NT2/D1 (cell line): Measurements from ENCODE around the gene PTPRT.

Experiments used
- DNase-seq: peaks from one replicate; pipeline ENCODE4 v3.0.0-alpha.2; 2011; ENCODE audit warnings: low read depth, low spot score
- H3K27me3 ChIP-seq: 2 replicates; pipeline ENCODE4 v1.6.0; 2011; ENCODE audit warnings: mild to moderate bottlenecking; ENCODE audit not compliant: insufficient read length, insufficient read depth
- H3K36me3 ChIP-seq: 2 replicates; pipeline ENCODE4 v1.6.1; 2011; ENCODE audit warnings: mild to moderate bottlenecking, low read length, mixed read lengths; ENCODE audit not compliant: insufficient read depth, insufficient read length
- H3K4me1 ChIP-seq: 2 replicates; pipeline ENCODE4 v1.5.1; 2011; ENCODE audit not compliant: insufficient read depth, insufficient read length
- H3K4me3 ChIP-seq: 2 replicates; pipeline ENCODE4 v1.5.1; 2011; ENCODE audit warnings: low read depth; ENCODE audit not compliant: insufficient read length
- H3K9ac ChIP-seq: 2 replicates; pipeline ENCODE4 v1.6.0; 2011; ENCODE audit warnings: low read depth; ENCODE audit not compliant: insufficient read length
- H3K9me3 ChIP-seq: 2 replicates; pipeline ENCODE4 v1.5.1; 2011; ENCODE audit warnings: mild to moderate bottlenecking, low read length; ENCODE audit not compliant: insufficient read depth
- SUZ12 ChIP-seq: IDR thresholded peaks from 2 replicates; pipeline ENCODE4 v1.6.1; 2011; ENCODE audit not compliant: insufficient read length, insufficient read depth; ENCODE audit errors: extremely low read depth
- YY1 ChIP-seq: IDR thresholded peaks from 2 replicates; pipeline ENCODE4 v1.6.1; 2011; ENCODE audit not compliant: insufficient read length, insufficient read depth
- ZNF274 ChIP-seq: IDR thresholded peaks from 2 replicates; pipeline ENCODE4 v1.6.1; 2011; ENCODE audit warnings: mild to moderate bottlenecking, low read depth, low read length

Gene PTPRT

GRCh38 chr20:42341654-42342053 is 848.1 kb downstream of the PTPRT start:
- Histone ChIP-seq H3K27me3 (no peaks in the 10 kb centered on the region), H3K9me3 (no peaks in the 10 kb centered on the region), H3K36me3 (no peaks in the 10 kb centered on the region), H3K4me3 (no peak overlapping the region), H3K4me1 (no peaks in the 10 kb centered on the region), H3K9ac (no peak overlapping the region)
- TF ChIP-seq YY1 = no peak
- no peak for TF ChIP-seq ZNF274
- TF ChIP-seq SUZ12 = no peak
- DNase-seq = no peak

- 0 out of 2 replicates have a peak, but pooled peaks cover 5% of the 10 kb centered on the region for H3K9me3 ChIP-seq
- no peaks in the 10 kb centered on the region for H3K36me3 ChIP-seq
- H3K27me3 ChIP-seq = no peaks in the 10 kb centered on the region
- H3K4me1 ChIP-seq = no peaks in the 10 kb centered on the region
- TF ChIP-seq YY1 = no peak
- TF ChIP-seq ZNF274 = no peak
- TF ChIP-seq SUZ12 = no peak
- H3K9ac ChIP-seq = no peak overlapping the region
- H3K4me3 ChIP-seq = no peak overlapping the region
- no peak for DNase-seq
Measured at GRCh38 chr20:42340368-42340767, 849.3 kb downstream of the PTPRT start.

GRCh38 chr20:42338294-42339201 is 851.2 kb downstream of the PTPRT start:
- H3K4me3 ChIP-seq = no peak overlapping the region
- H3K9ac ChIP-seq = no peak overlapping the region
- no peaks in the 10 kb centered on the region for H3K27me3 ChIP-seq
- no peak for DNase-seq
- no peaks in the 10 kb centered on the region for H3K4me1 ChIP-seq
- H3K36me3 ChIP-seq = no peaks in the 10 kb centered on the region
- 0 out of 2 replicates have a peak, but pooled peaks cover 10% of the 10 kb centered on the region for H3K9me3 ChIP-seq
- TF ChIP-seq YY1 (no peak), ZNF274 (no peak), SUZ12 (no peak)

- Histone ChIP-seq H3K4me1 (no peaks in the 10 kb centered on the region), H3K27me3 (no peaks in the 10 kb centered on the region), H3K9me3 (0 out of 2 replicates have a peak, but pooled peaks cover 10% of the 10 kb centered on the region), H3K36me3 (no peaks in the 10 kb centered on the region), H3K4me3 (no peak overlapping the region), H3K9ac (no peak overlapping the region)
- DNase-seq = no peak
- TF ChIP-seq SUZ12 (no peak), ZNF274 (no peak), YY1 (no peak)
Measured at GRCh38 chr20:42336576-42336975, 853.1 kb downstream of the PTPRT start.

GRCh38 chr20:42319252-42320013 is 870.3 kb downstream of the PTPRT start:
- H3K4me3 ChIP-seq = no peak overlapping the region
- no peak for DNase-seq
- no peaks in the 10 kb centered on the region for H3K27me3 ChIP-seq
- no peak for TF ChIP-seq YY1
- no peaks in the 10 kb centered on the region for H3K36me3 ChIP-seq
- H3K4me1 ChIP-seq = no peaks in the 10 kb centered on the region
- H3K9me3 ChIP-seq = no peaks in the 10 kb centered on the region
- no peak overlapping the region for H3K9ac ChIP-seq

- H3K4me1 ChIP-seq = no peaks in the 10 kb centered on the region
- no peaks in the 10 kb centered on the region for H3K27me3 ChIP-seq
- H3K36me3 ChIP-seq = no peaks in the 10 kb centered on the region
- no peak overlapping the region for H3K9ac ChIP-seq
- DNase-seq = no peak
- H3K4me3 ChIP-seq = no peak overlapping the region
- no peaks in the 10 kb centered on the region for H3K9me3 ChIP-seq
- TF ChIP-seq YY1 = no peak
- TF ChIP-seq SUZ12 = no peak
- TF ChIP-seq ZNF274 = no peak
Measured at GRCh38 chr20:42313704-42314103, 876.0 kb downstream of the PTPRT start.

GRCh38 chr20:42309050-42309449 is 880.7 kb downstream of the PTPRT start:
- Histone ChIP-seq H3K36me3 (no peaks in the 10 kb centered on the region), H3K4me1 (no peaks in the 10 kb centered on the region), H3K27me3 (no peaks in the 10 kb centered on the region), H3K9ac (no peak overlapping the region), H3K4me3 (no peak overlapping the region), H3K9me3 (no peaks in the 10 kb centered on the region)
- TF ChIP-seq YY1 (no peak), ZNF274 (no peak), SUZ12 (no peak)
- peak; percentile 76 for DNase-seq
